H9 (cell line): Measurements from ENCODE around the gene TRAPPC14. TPM values are rescaled to one million over a fixed set of nuclear protein-coding genes. Genes with fewer than 3 reads are reported as not detected.

ENCODE experiments used
- DNase-seq: peaks from one replicate; pipeline ENCODE4 v3.0.0-alpha.2; 2017
- H2AFZ ChIP-seq: one replicate; pipeline ENCODE4 v1.6.1; 2013; ENCODE audit warnings: mild to moderate bottlenecking, low read length, control low read depth, moderate library complexity
- H2AK5ac ChIP-seq: 2 replicates; pipeline ENCODE4 v1.6.1; 2013; ENCODE audit warnings: low read length, control low read depth, mixed read lengths; ENCODE audit not compliant: insufficient read length
- H2BK120ac ChIP-seq: one replicate; pipeline ENCODE4 v1.6.1; 2013; ENCODE audit warnings: low read depth, mild to moderate bottlenecking, low read length, control low read depth, inconsistent platforms; ENCODE audit not compliant: poor library complexity, severe bottlenecking
- H2BK12ac ChIP-seq: 2 replicates; pipeline ENCODE4 v1.6.1; 2013; ENCODE audit warnings: low read length, control low read depth, mixed read lengths, low read depth; ENCODE audit not compliant: insufficient read length
- H2BK15ac ChIP-seq: 2 replicates; pipeline ENCODE4 v1.6.1; 2013; ENCODE audit warnings: low read depth, low read length, control low read depth
- H2BK20ac ChIP-seq: one replicate; pipeline ENCODE4 v1.6.1; 2013; ENCODE audit warnings: low read depth, mild to moderate bottlenecking, low read length, control low read depth, inconsistent platforms; ENCODE audit not compliant: poor library complexity, severe bottlenecking
- H2BK5ac ChIP-seq: 2 replicates; pipeline ENCODE4 v1.6.1; 2013; ENCODE audit warnings: low read length, control low read depth, mixed read lengths; ENCODE audit not compliant: insufficient read length
- H3K14ac ChIP-seq: 2 replicates; pipeline ENCODE4 v1.6.1; 2013; ENCODE audit warnings: low read length, control low read depth; ENCODE audit not compliant: insufficient read depth
- H3K18ac ChIP-seq: 2 replicates; pipeline ENCODE4 v1.6.1; 2013; ENCODE audit warnings: low read depth, mild to moderate bottlenecking, mixed read lengths, low read length, control low read depth; ENCODE audit not compliant: insufficient read length
- H3K23ac ChIP-seq: 2 replicates; pipeline ENCODE4 v1.6.1; 2013; ENCODE audit warnings: low read length, control low read depth, mixed read lengths, low read depth; ENCODE audit not compliant: insufficient read length
- H3K23me2 ChIP-seq: 2 replicates; pipeline ENCODE4 v1.6.1; 2013; ENCODE audit warnings: low read depth, mild to moderate bottlenecking, mixed read lengths, low read length, control low read depth; ENCODE audit not compliant: insufficient read length, poor library complexity, severe bottlenecking
- H3K27ac ChIP-seq: 2 replicates; pipeline ENCODE4 v1.5.1; 2013; ENCODE audit warnings: low read length, control low read depth, mixed read lengths, low read depth; ENCODE audit not compliant: insufficient read length
- H3K27me3 ChIP-seq: 2 replicates; pipeline ENCODE4 v1.6.1; 2013; ENCODE audit warnings: low read length, control low read depth, inconsistent platforms; ENCODE audit not compliant: insufficient read depth
- H3K4ac ChIP-seq: 2 replicates; pipeline ENCODE4 v1.6.1; 2013; ENCODE audit warnings: low read depth, mild to moderate bottlenecking, control low read depth, inconsistent platforms, low read length, moderate library complexity
- H3K4me1 ChIP-seq: 2 replicates; pipeline ENCODE4 v1.6.1; 2013; ENCODE audit warnings: low read length, control low read depth, inconsistent platforms; ENCODE audit not compliant: insufficient read depth
- H3K4me2 ChIP-seq: 2 replicates; pipeline ENCODE4 v1.6.1; 2013; ENCODE audit warnings: low read length, control low read depth, mixed read lengths; ENCODE audit not compliant: insufficient read length, insufficient read depth
- H3K56ac ChIP-seq: 2 replicates; pipeline ENCODE4 v1.6.1; 2013; ENCODE audit warnings: low read depth, mild to moderate bottlenecking, mixed read lengths, low read length, control low read depth; ENCODE audit not compliant: insufficient read length
- H3K79me1 ChIP-seq: 2 replicates; pipeline ENCODE4 v1.6.1; 2013; ENCODE audit warnings: low read depth, mild to moderate bottlenecking, moderate library complexity, low read length, control low read depth, inconsistent platforms; ENCODE audit not compliant: insufficient read depth, poor library complexity, severe bottlenecking
- H3K79me2 ChIP-seq: 2 replicates; pipeline ENCODE4 v1.6.1; 2013; ENCODE audit warnings: low read length, control low read depth, inconsistent platforms; ENCODE audit not compliant: insufficient read depth
- H3K9ac ChIP-seq: 2 replicates; pipeline ENCODE4 v1.6.1; 2013; ENCODE audit warnings: low read length, control low read depth, mixed read lengths; ENCODE audit not compliant: insufficient read length; ENCODE audit errors: extremely low read depth
- H3K9me3 ChIP-seq: one replicate; pipeline ENCODE4 v1.6.1; 2013; ENCODE audit warnings: low read depth, low read length, inconsistent platforms; ENCODE audit not compliant: control insufficient read depth
- H3T11ph ChIP-seq: one replicate; pipeline ENCODE4 v1.6.1; 2013; ENCODE audit warnings: mild to moderate bottlenecking, low read length, control low read depth, inconsistent platforms
- H4K20me1 ChIP-seq: one replicate; pipeline ENCODE4 v1.6.1; 2013; ENCODE audit not compliant: control insufficient read depth, insufficient read length, insufficient read depth
- H4K5ac ChIP-seq: 2 replicates; pipeline ENCODE4 v1.6.1; 2013; ENCODE audit warnings: low read depth, mild to moderate bottlenecking, mixed read lengths, low read length, control low read depth; ENCODE audit not compliant: insufficient read length
- H4K8ac ChIP-seq: replicated peaks from 2 replicates; pipeline ENCODE4 v1.6.1; 2013; ENCODE audit warnings: low read length, control low read depth, mixed read lengths, low read depth; ENCODE audit not compliant: insufficient read length
- H4K91ac ChIP-seq: 2 replicates; pipeline ENCODE4 v1.6.1; 2013; ENCODE audit warnings: low read depth, mild to moderate bottlenecking, moderate library complexity, mixed read lengths, low read length, control low read depth; ENCODE audit not compliant: insufficient read length
- H3K27ac Mint-ChIP-seq, 3 experiments: 2 replicates in 2 of 3; 3 replicates in 1 of 3; pipeline ENCODE4 v1.8.0; 2020 to 2021; ENCODE audit warnings: mixed read lengths in 3 of 3, mild to moderate bottlenecking in 1 of 3, moderate library complexity in 1 of 3
- H3K27me3 Mint-ChIP-seq: 2 replicates; pipeline ENCODE4 v1.8.0; 2021; ENCODE audit warnings: low read depth, mild to moderate bottlenecking, moderate library complexity, mixed read lengths
- H3K36me3 Mint-ChIP-seq, 3 experiments: 2 replicates in 2 of 3; 3 replicates in 1 of 3; pipeline ENCODE4 v1.8.0; 2020 to 2021; ENCODE audit warnings: low read depth in 3 of 3, mixed read lengths in 3 of 3; ENCODE audit not compliant: insufficient read depth in 1 of 3
- H3K4me1 Mint-ChIP-seq, 2 experiments: 2 replicates each; pipeline ENCODE4 v1.8.0; 2020; ENCODE audit warnings: mixed read lengths in 2 of 2
- H3K4me3 Mint-ChIP-seq, 2 experiments: 2 replicates in 1 of 2; 3 replicates in 1 of 2; pipeline ENCODE4 v1.8.0; 2020 to 2021; ENCODE audit warnings: mild to moderate bottlenecking in 2 of 2, mixed read lengths in 2 of 2, moderate library complexity in 1 of 2
- H3K9me3 Mint-ChIP-seq, 2 experiments: 2 replicates in 1 of 2; 3 replicates in 1 of 2; pipeline ENCODE4 v1.8.0; 2020; ENCODE audit warnings: mild to moderate bottlenecking in 2 of 2, mixed read lengths in 2 of 2, moderate library complexity in 1 of 2
- WGBS: extraction: QIAGEN DNeasy Blood & Tissue Kit; methylation state at CpG from one replicate; pipeline ENCODE4 v1.1.7; 2013; ENCODE audit warnings: missing lambda C conversion rate, low lambda C conversion rate, mixed read lengths; ENCODE audit not compliant: insufficient read length; ENCODE audit errors: extremely low coverage; 5-methylcytosine and 5-hydroxymethylcytosine counted together
- total RNA-seq: library from RNA; stranded (reverse); gene quantifications from 2 replicates; pipeline ENCODE4 v1.2.1, GENCODE V29; 2021
- TF ChIP-seq, protein P1 (sequence below): fragments of 200-600 bp; sonication (generic); conservative IDR thresholded peaks from 3 replicates; pipeline ENCODE4 v1.8.0; 2021; ENCODE audit warnings: antibody characterized with exemption, mild to moderate bottlenecking

TRAPPC14 gene
- total RNA-seq, 1 experiment from 2014 or later, result 32.8 TPM

DNA sequence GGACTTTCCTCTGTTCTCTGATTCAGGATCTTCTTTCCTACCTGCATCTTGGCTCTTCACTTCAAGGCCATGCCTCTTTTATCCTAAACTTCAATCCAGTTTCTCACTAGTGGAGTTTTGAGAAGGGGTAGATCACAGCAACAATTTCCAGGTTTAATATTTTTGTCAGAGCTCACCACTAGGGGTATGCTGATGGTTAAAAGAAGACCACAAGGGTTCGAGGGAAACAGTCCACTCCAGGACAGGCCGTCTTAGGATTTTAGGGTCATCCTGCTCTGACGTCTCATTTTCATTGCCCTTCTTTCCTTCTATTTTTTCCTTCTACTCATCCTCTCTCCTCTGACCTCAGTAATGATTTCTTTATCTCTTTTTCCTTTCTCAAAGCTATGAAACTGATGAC lies 30.5 kb upstream of the TRAPPC14 start:
- Mint-ChIP-seq H3K4me1 (peaks cover 0 to 3% of the 10 kb centered on the region in 2 experiments; a peak in 1 of 4 replicates), H3K4me3 (no peak overlapping the region), H3K27ac (no peak overlapping the region), H3K36me3 (no peaks in the 10 kb centered on the region), H3K27me3 (peaks cover 14% of the 10 kb centered on the region), H3K9me3 (no peaks in the 10 kb centered on the region)
- Histone ChIP-seq H3T11ph (no peak overlapping the region), H3K56ac (no peak overlapping the region), H3K9ac (no peak overlapping the region), H3K14ac (no peak overlapping the region), H3K23me2 (no peaks in the 10 kb centered on the region), H2AK5ac (no peak overlapping the region), H2BK20ac (no peak overlapping the region), H3K18ac (no peak overlapping the region), H4K20me1 (no peaks in the 10 kb centered on the region), H4K5ac (no peak overlapping the region), H2BK120ac (no peak overlapping the region), H2BK15ac (no peak overlapping the region), H3K27ac (no peak overlapping the region), H3K4me2 (no peak overlapping the region), H3K79me1 (no peaks in the 10 kb centered on the region), H4K8ac (no peak overlapping the region), H3K27me3 (no peaks in the 10 kb centered on the region), H3K9me3 (no peaks in the 10 kb centered on the region), H2BK12ac (no peak overlapping the region), H3K4ac (no peak overlapping the region), H3K79me2 (no peaks in the 10 kb centered on the region), H3K23ac (no peak overlapping the region), H4K91ac (no peak overlapping the region), H2AFZ (no peak overlapping the region), H2BK5ac (no peak overlapping the region), H3K4me1 (no peaks in the 10 kb centered on the region)
- WGBS, result no CpG with 5 or more reads among the region's 3 CpGs
- DNase-seq, result no peak
- TF ChIP-seq, protein P1, sequence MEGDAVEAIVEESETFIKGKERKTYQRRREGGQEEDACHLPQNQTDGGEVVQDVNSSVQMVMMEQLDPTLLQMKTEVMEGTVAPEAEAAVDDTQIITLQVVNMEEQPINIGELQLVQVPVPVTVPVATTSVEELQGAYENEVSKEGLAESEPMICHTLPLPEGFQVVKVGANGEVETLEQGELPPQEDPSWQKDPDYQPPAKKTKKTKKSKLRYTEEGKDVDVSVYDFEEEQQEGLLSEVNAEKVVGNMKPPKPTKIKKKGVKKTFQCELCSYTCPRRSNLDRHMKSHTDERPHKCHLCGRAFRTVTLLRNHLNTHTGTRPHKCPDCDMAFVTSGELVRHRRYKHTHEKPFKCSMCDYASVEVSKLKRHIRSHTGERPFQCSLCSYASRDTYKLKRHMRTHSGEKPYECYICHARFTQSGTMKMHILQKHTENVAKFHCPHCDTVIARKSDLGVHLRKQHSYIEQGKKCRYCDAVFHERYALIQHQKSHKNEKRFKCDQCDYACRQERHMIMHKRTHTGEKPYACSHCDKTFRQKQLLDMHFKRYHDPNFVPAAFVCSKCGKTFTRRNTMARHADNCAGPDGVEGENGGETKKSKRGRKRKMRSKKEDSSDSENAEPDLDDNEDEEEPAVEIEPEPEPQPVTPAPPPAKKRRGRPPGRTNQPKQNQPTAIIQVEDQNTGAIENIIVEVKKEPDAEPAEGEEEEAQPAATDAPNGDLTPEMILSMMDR, result 0 out of 3 replicates have a peak, but pooled peaks have one; percentile 32
